GM18867 (cell line): ENCODE results near the gene ALK.

Experiments used
- ATAC-seq: cut with Tn5 transposase; IDR thresholded peaks from one replicate; pipeline ENCODE4 v1.9.1; 2021; ENCODE audit warnings: mild to moderate bottlenecking, moderate library complexity; ENCODE audit not compliant: unreplicated experiment

ALK gene

DNA sequence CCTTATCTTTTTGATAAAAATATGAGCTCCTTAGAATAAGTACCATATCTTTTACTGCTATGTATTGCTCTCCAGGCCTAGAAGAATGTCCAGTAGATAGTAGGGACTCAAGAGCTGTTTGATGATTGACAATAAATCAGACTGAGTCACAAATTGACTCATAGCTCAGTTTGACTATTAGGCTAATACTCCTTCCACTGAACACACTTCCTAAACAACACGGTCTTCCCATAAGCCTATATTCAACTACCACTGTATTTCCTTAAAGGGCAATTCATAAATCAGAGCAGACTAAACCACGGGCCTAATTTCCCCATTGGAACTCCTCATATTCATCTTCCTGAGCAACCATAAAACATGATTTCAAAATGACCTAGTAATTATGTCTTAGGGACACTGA, 258.5 kb downstream of the ALK start:
- ATAC-seq, result no peak

DNA sequence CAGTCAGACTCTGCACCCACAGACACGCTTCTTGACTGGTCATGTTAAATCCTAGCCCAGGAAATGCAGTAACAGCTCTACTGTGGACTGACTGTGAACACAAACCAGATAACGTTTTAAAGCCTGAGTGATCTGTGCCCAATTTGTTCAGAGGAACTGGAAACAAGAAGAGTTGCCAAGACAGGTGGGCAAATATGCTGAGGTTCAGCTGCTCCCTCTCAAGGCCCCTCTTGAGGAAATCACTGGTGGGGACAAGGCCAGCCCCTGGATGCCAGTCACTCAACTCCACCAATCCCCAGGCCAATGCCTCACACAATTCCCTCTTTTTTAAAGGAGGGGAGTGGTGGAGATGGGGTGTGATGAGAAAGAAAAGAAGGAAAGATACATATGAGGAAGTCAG, 261.2 kb downstream of the ALK start:
- ATAC-seq, result no peak

DNA sequence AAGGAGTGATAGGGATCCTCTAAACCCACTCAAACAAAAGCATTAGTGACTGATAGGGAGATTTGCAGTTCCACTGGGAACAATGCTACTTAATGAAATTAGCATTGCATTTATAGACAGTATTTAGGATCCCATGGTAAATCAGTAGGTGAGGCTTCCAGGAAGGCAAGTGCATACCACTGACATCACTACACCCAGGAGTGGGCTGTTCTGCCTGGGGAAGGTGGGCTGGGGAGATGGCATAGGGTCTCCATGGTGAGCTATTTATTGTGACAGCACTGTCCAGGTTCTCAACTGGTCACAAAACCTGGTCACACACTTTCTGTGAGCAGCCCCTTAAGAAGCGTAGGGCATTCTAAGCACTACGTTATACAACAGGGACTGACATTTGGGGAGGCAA, 262.2 kb downstream of the ALK start:
- ATAC-seq, result no peak

DNA sequence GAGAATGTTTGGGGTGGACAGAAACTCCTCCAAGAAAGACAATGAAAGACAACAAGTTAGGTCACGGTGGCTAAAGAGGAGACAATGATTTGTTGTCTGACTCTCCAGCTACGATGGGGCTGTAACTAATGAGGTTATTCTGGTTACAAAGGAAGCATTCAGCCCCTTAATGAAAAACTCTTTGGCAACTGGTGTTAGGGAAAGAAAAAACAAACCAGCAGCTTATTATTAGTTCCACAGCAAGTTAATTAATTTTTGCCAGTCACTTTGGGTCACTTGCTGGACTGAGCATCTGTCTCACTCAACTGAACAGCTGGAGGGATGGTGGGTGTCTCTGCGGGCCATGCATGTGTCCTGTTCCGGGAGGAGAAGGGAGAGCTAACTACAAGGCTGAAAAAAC, 263.7 kb downstream of the ALK start:
- no peak for ATAC-seq

DNA sequence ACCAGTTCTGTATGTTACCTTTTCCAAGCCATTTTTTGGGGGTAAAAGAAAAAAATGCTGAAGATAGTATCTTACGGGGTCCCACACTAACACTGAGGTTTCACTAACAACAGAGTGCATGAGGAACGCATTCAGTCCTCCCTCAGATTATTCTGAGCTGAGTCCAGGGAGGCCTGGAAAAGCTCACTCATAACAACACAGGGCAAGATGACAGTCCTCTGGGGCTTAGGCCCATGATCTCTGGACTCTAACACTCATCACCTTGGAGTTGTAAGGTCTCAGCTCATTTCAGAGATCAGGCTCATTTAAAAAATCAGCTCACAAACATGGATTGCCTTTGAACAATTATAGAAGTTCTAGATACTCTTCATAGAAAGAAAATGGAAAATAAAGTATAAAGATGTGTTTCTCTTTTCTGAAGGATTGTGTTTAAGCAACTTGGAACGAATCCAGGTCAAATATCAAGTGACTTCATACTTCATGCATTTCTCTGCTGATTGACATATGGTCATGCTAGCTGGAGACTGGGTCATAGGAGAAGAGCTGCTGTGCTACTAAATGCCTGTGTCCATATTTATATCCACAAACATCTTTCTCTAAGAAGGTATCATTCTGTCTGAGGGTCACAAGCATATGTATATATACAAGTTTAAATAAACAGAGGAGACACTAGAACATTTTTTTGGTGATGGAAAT, 265.8 kb downstream of the ALK start:
- no peak for ATAC-seq

DNA sequence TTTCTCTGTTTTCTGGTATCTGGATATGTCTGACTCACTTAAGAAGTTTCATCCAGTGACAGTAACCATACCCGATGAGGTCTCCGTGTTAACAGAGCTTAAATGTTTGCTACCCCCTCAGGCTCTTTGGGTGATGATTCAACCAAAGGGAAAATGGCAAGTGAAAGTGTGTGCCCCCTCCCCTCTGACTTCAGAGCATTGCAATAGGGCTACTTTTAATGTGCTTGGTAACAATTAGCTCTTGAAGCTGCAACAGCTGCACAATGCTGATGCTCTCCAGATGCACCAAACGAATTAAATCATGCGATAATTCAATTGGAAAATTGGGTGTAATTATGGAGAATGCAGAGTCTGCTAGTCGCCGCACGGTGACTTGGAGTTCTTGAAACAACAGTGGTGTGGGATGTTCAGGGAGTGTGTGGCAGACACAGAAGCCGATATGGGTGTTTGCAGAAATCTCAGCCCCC, 270.7 kb downstream of the ALK start:
- no peak for ATAC-seq

DNA sequence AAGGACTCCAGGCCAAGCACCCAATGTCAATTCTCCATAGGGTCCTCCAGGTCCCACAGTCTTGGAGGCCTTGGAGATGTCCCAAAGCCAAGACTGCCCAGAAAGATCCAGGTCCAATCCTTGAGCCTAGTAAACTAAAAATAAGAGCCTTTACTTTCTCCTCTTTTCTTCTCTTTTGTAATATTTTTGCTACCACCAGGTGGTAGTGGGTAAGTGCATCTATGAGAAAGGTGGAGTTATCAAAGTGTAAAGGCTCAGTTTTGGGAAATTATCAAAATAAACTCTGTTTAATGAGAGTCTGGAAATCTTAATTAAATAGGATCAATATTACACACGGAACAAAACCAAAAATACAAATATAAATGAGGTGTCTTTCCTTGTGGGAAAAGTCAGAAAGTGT, 276.4 kb downstream of the ALK start:
- no peak for ATAC-seq

DNA sequence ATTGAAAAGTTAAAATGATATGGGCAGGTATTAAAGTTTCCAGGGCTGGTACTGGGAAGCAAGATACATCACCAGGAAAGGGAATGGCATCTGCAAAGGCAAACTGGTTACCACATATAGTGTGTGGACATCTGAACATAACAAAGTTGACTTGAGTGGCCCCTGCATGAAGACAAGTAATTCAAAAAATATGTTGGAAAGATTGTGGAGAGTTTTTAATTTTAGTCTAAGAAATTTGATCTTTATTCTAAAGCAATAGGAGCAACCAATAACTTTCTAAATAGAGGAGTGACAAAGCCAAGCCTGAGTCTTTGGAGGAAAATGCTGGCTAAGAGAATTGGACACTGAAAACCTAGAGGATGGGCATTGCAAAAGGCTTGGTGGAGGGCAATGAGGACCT, 278.2 kb downstream of the ALK start:
- ATAC-seq, result no peak

DNA sequence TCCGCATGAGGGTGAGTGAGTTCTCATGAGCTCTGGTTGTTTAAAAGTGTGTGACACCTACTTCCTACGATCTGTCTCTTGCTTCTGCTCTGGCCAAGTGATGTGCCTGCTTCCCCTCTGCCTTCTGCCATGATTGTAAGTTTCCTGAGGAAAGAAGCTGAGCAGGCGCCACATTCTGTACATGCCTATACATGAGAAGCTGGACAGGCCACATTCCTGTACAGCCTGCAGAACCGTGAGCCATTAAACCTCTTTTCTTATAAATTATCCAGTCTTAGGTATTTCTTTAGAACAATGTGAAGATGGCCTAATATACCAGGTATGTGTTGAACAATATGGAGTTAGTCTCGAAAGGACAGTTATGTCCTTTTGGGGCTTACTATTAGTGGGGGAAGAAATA, 281.0 kb downstream of the ALK start:
- no peak for ATAC-seq

DNA sequence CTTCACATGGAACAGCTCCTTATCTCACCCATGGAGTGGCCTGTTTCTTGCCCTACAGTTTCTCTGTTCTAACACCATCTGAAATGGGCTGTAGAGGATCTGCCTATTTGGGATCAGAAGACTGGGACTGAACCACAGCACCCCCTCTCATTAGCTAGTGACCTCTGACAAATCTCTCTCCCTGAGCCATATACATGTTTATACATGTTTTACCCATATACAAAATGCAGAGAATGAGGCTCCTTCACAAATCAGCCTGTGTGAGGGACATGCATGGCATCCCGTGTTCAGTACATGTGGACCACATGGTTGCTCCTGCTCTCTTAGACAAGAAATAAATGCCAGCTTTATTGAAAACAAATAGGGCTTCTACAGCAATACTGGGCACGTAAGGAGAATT, 282.7 kb downstream of the ALK start:
- no peak for ATAC-seq

DNA sequence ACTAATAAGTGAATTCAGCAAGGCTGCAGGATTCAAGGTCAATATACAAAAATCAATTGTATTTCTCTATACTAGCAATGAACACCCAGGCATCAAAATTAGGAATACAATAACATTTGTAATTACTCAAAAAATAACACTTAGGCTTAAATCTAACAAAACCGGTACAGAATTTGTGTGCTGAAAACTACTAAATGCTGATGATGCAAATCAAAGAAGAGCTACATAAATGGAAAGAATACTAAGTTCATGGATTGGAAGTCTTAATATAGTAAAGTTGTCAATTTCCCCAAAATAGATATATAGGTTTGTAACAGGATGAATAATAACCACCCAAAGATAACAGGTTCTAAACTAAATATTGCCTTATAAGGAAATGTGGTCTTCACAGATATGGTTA, 286.5 kb downstream of the ALK start:
- ATAC-seq, result no peak

DNA sequence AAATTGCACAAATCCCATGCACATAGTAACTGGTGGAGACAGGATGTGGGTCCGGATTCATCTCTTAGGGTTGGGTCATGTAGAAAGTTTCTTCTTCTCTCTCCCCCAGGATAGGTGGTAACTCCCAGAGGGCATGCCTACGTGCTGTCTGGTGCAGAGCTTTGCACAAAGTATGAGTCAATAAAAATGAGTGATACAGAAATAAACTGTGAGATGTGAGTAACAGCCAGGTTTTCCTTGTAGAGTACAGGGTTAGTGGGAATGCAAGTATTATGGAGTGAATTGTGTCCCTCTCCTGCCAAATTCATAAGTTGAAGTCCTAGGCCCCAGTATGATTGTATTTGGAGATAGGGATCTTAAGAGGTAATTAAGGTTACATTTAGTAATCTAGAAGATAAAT, 289.4 kb downstream of the ALK start:
- no peak for ATAC-seq

DNA sequence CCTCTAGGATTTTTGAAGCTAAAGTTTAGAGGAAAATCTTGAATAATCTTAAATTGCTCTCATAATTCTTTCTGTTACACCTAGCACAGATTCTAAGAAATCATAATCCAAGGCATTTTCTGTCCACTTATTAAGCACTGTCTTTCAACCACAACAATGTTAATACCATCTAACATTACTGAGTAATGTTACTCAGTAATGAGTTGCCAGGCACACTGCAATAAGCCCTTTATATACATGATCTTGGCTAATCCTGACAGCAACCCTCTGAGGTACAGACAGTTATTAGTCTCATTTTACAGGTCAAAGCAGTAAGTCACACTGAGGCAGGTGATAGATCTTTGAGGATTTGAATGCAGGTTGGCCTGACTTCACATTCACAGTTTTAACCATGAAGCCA, 291.9 kb downstream of the ALK start:
- no peak for ATAC-seq

DNA sequence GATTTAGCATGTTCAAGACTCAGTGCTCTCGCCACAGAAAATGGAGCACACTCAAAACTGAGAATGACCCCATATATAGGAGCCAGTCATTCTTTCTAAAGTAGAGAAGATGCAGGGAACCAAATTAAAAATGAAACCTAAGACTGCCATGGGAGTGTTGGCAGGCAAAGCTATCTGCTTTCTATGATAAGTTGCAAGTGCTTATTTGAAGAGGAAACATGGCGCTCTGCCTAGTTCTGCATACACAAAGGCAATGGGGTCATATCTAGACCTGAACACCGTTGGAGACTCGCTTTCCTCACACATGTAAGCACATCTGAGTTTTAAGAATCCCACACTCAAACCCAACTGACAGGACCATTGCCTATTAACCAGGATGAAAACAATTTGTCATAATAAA, 292.5 kb downstream of the ALK start:
- no peak for ATAC-seq

DNA sequence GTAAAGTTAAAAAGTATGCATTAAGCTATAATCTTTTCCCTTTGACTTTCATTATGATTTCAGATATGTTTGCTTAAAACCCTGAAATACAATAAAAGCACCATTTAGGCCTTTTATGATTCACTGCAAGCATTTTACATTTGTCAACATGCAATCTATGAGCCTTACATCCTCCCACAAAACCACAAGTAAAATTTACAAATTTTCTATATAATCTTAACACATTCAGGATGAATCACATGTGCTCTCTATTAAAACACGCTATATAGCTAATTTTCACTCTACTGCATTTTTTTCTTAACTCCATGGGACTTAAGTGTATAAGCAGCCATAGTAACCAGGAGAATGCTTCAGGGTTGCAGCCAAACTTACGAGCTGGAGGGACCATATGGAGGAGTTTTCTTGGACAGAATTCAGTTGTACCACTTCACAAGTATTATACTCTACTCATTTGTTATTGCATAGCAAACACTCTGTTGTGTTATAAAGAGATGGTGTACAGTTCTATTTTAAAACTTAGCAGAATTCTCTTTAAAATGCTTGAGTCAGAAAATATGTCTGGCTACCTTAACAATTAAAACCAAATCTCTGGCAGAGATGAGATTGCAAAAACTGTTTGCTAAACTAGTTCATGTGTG, 293.2 kb downstream of the ALK start:
- ATAC-seq, result no peak

DNA sequence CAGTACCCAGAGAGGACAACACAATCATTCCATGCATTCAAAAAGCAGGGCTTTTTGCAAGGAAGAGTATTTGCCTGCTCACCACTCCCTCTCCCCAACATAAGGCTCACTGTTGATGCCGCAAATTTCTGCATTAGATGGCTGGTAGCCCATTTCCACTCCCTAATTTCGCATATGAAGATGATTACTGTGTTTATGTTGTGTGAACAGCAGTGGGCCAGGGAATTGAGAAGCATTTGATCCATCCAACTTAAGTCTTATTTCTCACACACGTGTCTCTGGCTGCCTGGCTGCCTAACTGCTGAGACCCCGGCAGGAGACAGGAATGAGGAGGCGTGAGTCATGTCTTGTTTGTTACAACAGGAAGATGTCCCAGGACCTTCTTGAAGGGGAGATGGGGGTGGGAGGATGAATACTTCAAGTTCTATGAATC, 294.1 kb downstream of the ALK start:
- no peak for ATAC-seq

DNA sequence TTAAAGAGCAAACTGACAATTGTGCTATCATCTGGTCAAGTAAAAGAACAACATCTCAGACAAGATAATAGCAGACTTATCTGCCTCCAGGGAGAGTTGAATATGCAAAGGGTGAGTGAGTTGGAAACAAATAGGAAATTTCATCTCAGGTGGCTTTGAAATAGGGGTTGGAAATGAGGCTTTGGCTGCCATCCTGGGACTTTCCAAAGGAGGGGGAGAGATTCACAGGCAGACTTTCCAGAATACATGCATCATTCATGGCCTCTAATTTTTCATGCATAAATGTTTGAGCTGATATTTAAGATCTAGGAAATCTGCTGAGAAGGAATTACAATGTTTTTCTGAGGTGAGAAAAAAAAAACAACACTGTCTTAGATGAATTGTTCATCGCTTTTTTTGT, 300.5 kb downstream of the ALK start:
- no peak for ATAC-seq

DNA sequence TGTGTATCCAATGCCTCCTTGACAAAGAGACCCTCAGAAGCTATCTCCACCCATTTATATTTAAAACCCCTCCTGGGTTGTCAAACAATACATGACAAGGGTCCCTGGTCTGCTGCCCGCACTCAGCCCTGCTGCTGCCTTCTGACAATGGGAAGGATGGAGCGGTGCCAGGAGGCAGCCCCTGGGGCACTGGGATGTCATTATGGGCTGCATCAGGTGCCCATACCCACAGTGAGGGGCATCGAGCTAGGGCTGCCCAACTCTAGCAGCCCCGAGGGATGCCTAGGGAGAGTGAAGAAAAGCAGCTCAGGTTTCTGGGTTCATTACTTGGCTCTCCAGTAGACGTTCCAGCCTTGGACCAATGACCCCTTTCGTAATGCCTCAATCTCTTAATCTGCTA, 301.7 kb downstream of the ALK start:
- no peak for ATAC-seq

DNA sequence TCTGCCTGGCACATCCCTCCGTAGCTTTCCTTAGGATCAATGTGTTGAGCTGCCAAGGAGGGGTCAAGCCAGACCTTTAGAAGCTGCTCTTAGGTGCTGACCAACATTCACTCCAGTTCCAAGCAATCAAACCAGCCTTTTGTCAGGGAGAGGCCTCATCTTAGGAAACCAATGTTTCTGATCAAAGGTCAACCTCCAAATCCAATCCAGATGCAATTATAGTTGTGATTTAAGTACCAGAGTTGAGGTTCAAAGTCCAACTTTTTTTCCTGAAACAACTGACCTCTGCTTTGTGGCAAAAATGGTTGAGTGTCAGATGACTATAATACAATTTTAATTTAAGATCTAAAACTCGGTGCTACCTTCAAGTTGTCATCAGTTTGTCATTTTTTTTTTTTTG, 303.4 kb downstream of the ALK start:
- no peak for ATAC-seq

DNA sequence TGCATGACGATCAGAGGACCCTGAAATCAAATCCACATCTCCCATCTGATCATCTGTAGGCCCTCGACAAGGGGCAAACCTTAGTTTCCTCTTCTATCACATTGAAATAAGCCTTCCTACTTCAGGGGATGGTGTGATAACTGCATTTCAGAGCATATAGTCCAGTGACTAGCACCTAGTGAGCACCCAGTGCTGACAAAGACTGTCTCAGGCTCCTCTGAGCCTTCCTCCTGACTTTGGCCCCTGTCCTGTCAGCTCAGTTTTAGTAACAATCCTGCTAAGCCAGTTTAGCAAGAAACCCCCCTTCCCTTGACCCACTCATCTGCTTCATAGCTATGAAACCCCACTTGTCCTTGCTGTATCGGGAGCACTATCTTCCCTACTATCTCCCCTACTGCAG, 304.0 kb downstream of the ALK start:
- ATAC-seq, result no peak

DNA sequence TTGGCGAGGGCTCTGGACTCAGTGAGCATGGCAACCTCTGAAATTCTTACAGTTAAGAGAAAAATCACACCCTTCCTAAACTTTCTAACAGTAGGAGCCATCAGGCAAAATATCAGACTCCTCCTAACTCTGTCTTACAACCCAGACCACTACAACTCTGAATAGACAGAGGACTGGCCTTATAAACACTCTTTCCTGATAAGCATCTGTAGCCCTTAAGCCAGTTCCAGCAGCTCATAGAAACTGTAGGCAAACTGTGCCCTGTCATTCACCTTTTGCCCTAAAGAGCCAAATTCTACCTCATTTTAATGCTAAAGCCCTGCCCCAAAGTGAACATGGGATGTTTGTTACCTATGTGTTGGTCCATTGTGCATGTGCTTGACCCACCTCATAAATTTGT, 304.8 kb downstream of the ALK start:
- ATAC-seq, result no peak

DNA sequence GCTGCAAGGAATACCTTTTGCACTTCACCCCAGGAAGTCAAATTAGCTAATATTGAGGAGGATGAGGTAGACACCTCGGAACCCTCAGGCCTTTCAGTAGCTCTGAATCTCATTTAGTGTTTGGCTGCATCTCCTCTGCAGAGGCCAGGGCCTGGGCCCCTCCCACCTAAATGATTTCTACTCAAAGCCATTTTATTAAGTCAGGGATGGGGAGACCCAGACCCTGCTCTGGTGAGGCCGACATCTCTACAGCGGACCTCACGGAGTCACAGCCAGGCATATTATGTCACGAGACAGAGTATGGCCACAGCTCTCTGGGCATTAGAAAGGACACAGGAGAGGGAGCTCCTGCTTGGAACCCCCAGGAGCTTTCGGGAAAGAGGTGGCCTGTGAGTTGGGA, 305.5 kb downstream of the ALK start:
- ATAC-seq, result no peak

DNA sequence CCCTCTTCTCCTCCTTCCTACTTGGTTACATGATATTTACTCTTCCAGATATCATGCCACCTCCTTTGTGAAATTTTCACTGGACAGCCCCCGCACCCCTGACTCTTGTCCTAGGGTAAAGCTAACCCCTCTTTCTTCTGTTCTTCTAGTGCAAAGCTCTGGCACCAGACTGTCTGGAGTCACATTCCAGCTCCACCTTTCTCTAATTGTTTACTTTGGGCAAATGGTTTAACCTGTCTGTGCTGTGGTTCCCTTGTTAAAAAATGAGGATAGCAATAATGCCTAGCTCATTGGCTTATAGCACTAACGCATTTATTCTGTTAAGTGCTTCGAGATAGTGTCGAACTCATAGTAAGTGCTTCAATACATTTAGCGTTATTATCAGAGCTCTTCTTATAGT, 306.2 kb downstream of the ALK start:
- no peak for ATAC-seq
